ENCODE measurements around the gene KLC1.
"Not testable (repeated sequence)": the region's sequence is repeated elsewhere in the genome, so short reads cannot be mapped to it uniquely, and the experiment has no call there.

Gene KLC1

DNA sequence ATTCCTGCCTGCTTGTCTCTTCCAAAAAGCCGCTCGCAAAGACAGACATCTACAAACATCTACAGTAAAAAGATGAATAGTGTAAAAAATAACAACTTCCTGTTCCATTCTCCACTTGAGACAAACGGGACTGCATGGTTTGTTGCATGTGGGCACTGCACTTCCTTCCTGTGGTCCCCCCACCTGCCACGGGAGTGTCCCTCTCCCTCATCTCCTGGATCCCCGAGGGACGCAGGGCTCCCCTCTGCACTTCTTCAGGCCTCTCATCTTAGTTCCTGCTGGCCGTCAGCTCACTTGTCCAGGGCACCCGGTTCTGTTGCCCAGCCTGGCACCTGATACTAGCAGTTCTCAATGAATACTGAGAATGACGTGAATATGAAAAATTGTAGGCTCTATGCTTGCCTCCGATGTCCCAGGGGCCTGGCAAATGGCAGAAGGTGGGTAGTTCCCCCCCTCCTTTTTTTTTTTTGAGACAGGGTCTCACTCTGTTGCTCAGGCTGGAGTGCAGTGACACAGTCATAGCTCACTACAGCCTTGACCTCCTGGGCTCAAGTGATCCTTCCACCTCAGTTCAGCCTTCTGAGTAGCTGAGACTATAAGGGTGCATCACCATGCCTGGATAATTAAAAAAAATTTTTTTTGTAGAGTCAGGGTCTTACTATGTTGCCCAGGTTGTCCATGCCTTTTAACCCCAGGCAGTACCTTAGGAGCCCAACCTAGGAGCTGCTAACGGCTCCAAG lies 3.5 kb upstream of the KLC1 start:
- DNase-seq = peak in 1 of 2 donors; percentile 8

DNA sequence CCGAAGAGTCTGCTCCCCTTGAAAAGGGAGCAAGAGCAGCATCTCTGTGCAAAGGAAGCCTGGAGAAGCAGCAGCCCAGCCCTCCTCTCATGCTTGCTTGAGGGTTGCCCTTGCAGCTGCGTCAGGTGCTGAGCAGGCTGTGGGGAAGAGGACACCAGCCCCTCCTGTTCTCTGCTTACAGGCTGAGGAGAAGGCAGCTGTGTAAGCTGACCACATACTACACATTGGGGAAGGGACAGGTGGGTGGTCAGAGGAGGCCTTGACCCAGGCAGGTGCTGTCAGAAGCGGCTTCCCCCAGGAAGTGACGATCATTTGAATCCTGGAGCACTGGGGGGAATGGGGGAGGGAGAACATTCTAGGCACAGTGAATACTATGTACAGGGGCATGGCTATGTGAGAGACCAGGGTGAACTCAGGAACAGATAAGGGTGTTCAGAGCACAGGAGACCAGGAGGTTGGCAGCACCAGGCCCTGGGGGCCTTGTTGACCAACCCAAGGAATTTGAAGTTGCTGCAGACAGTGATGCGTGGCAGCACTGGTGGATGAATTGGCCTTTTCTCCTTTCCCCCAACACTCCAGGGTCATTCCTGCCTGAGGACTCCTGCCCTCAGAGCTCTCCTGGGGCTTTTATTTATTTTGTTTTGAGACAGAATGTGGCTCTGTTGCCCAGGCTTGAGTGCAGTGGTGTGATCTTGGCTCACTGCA lies 2.7 kb upstream of the KLC1 start:
- no peak for DNase-seq

DNA sequence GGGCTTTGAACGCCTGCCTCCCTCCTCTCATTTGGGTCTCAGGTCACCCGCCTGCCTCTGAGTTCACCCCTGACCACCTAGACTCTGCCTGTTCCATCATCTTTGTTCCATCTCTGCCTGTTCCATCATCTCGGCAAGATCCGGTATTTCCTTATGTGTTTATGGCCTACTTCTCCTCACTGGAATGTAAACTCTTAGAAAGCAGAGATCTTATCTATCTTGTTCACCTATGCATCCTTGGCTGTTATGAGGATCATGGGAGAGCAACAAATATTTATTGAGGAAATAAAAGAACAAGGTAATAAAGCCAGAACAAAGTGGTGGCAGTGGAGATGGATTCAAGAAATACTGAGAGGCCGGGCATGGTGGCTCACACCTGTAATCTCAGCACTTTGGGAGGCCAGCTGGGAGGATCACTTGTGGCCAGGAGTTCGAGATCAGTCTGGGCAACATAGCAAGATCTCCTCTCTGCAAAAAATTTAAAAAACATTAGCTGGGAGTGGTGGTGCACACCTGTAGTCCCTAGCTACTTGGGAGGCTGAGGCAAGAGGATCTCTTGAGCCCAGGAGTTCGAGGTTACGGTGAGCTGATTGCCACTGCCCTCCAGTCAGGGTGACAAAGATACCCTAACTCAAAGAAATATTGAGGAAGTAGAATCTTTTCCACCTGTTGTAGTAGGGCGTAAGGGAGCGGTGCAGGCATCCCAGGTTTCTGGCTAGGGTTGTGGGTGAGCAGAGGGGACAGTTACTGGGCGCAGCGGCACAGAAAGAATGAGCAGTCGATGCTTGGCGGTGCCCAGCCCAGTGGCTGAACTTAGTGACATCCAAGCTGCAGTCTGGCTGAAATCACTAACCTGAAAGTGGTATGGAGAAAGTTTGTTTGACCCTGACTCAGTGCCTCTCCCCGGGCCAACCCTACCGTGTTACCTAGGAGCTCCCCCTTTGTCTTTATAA lies 1.7 kb upstream of the KLC1 start:
- DNase-seq = no peak

DNA sequence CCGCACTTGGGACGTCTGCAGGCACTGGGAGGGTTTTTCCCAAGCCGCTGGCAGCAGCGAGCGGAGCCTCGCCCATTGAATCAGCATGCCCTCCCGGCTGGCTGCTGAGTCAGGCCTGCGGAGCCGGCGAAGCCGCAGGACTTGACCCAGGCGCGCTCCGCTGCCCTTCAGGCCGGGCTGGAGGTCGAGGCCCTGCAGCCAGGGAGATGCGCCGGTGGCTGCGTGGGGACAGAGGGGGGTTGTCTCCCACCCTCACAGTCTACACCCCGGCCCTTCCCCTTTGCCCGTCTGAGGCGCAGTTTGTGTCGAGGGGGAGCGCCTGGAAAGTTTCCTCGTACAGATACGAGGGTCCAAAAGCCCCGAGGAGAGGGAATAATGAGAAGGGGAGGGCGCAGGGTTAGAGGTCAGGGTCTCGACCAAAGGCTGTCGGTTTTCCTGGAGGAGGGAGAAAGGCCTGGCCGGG lies 759 bp upstream of the KLC1 start:
- DNase-seq = peak; percentile 65 to 83

DNA sequence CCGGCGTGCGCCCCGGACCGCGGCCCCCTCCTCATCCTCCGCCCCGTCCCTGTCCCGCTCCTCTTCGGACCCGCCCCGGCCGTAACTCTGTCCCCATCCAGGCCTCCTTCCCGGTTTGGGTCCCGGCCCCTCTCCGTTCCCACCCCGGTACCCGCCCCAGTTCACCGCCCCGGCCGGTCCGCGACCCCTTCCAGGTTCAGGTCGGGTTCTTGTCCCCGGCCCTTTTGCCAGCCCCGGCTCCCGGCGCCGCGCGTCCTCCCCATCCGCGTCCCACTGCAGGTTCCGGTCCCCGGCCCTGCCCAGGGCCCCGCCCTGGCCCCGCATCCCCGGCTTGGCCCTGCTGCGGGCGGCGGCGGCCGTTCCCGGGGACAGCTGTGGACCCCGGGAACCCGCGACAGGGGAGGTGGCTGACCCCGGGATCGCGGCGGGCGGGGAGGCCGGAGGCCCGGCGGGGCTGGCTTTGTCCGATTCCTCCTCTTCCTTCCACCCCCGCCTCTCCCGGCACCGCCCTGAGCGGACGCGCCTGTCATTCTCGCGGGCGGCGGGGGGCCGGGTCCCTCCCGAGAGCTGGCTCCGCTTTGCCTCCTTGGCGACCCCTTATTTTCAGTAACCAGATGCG lies 601 bp downstream of the KLC1 start:
- peak; percentile 22 to 62 for DNase-seq

DNA sequence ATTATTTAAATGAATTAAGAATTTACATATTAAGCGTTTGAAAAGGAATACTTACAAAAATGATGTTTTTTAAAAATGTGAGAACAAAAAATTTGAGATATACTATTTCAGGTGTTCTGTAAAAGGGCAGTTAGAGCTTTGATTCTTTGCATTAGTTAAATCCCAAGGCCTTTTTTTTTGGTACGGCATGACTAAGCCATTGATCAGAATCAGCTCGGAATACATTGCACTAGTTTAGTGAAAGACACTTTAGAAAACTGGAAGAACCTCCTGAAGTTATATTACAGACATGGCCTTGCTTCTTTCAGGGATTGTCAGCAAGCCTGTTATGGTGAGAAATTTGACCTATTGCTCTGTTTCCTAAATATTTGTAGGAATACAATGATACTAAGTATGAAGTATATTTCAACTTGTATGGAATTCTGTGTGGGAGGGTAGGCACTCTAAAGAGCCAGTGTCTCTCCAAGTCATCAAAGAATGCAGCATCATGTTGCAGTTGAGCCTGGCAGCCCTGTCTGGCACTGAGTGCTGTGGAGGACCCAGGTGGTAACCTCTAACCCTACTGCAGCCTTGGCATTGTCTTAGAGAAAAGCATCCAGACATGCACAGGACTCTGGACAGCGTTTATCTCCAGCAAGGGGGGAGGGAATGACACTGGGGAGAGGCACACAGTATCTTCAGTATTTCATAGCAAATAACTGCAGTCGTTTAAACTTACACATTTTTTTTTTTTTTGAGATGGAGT lies 1.5 kb downstream of the KLC1 start:
- DNase-seq = no peak

DNA sequence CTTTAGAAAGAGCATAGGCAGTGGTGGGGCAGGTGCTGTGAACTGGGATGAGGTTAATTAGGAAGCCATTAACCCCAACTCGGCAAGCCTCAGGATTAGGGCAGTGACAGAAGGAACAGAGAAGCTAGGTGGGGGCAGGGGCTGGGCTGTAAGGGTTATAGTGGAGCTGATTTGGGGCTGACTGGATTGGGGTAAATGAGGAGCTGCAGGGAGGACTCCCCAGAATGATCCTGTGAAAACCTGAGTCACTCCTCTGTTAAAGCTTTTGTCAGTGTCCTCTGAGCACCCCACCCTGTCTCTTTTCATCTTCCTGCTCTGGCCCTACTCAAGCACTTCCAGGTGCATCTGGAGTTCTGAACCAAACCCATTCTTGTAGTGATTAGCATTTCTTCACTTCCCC lies 4.4 kb downstream of the KLC1 start:
- DNase-seq = no peak

DNA sequence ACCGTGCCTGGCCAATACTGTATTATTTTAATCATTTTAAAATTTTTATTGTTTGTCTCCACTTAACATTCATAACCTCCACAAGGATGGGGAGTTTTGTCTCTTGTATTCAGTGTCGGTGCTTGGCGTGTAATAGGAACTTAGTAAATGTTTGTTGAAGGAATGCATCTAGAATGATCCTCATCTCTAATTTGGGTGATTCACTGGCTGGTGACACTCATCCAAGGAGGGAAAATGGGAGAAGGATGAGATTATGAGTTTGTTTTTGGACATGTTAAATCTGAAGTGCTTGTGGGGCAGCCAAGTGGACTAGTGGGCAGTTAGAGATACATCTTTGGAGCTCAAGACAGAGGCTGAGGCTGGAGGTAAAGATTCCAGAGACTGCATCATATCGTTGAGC lies 5.1 kb downstream of the KLC1 start:
- DNase-seq = no peak

DNA sequence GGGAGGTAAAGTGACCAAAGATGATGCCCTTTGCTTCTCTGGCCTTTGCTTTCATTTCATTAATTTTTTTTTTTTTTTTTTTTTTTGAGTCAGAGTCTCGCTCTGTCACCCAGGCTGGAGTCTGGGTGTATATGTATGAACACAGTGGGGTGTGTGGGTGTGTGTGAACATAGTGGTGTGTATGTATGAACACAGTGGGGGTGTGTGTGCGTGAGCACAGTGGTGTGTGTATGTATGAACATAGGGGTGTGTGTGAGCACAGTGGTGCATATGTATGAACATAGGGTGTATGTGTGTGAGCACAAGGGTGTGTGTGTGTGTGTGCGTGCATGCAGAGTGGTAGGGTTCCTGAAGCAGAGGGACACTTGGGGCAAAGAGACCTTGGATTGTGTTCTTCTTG lies 9.6 kb downstream of the KLC1 start:
- DNase-seq = no peak

DNA sequence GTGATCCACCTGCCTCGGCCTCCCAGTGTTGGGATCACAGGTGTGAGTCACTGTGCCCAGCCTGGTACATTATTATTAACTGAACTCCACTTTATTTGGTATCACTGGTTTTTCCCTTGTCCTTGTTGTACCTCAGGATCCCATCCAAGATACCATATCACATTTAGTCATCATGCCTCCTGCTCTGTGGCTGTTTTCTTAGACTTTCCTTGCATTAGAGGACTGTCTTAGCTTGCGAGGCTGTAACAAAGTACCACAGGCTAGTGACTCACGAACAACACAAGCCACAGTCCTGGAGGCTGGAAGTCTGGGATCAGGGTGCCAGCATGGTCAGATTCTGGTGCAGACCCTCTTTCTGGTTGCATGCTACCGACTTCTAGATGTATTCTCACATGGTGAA lies 12.2 kb downstream of the KLC1 start:
- DNase-seq = no peak

DNA sequence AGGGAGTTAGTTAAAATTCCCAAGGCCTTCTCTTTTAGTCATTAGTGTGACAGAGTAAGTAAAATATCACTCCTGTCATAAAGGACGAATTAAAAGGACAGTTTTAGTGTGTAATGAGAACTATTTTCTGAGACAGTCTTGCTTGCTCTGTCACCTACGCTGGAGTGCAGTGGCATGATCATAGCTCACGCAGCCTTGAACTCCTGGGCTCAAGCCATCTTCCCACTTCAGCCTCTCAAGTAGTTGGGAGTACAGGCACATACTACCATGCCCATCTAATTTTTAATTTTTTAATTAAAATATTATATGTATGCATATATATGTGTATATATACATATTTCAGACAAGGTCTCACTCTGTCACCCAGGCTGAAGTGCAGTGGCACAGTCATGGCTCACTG lies 17.2 kb downstream of the KLC1 start:
- no peak for DNase-seq

DNA sequence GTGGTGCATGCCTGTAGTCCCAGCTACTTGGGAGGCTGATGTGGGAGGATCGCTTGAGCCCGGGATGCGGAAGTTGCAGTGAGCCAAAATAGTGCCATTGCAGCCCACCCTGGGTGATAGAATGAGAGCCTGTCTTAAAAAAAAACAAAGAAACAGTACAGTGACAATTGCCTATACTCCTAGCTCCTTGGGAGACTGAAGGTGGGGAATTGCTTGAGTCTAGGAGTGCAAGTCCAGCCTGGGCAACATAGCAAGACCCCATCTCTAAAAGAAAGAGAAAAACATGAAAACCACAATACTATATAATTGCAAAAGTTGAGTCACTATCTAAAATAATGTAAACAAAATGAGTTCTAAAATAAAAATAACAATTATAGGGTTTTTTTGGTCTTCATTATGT lies 20.0 kb downstream of the KLC1 start:
- no peak for DNase-seq

DNA sequence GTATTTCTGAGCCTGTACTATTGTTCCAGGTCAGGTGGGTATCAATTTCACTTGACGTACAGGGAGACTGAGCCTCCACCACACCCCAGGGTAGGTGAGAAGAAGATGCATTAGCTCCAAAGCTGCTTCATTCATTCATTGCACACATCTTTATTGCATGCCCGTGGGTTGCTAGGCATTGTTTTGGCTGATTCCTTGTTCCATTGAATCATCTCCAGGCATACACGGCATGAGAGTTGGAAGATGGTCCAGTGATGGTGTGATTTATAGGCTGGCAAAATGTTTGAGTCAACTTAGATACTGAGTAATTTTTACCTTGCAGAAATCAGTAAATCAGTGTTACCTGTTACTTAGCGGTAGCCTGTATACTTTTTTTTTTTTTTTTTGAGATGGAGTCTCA lies 21.2 kb downstream of the KLC1 start:
- DNase-seq = no peak

DNA sequence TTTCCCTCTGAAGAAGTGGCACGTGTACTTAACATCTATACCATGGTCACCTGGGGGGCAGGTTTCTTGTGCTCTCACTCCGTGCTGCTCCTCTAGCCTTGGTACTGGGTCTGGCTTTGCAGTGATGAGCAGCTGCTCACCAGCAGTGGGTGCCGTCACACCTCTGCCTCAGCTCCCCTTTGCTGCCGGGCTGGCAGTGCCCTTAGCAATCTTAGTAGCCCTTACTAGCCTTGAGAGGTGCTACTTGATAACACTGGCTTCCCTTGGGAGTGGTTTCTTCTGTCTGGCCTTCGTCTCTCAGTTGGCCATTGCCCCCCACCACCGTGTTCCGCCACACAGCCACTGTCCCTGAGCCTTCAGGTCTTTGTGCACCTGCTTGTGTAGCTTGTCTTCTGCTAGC lies 22.6 kb downstream of the KLC1 start:
- no peak for DNase-seq

DNA sequence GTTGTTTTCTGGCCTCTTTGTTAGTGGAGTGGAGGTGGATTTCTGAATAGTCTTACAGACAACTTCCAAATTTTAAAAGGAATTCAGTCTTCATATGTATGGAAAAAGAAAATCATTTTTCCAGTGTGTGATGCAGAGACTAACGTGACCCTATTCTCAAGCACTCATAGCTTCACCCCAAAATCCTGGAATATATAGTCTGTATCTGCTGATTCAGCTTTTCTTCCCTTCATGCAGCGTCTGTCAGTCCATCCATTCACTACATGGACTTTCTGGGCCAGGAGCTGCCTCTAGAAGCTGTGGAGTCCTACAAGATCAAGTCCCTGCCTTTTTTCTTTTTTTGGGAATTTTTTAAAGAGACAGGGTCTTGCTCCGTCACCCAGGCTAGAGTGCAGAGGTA lies 23.8 kb downstream of the KLC1 start:
- no peak for DNase-seq

DNA sequence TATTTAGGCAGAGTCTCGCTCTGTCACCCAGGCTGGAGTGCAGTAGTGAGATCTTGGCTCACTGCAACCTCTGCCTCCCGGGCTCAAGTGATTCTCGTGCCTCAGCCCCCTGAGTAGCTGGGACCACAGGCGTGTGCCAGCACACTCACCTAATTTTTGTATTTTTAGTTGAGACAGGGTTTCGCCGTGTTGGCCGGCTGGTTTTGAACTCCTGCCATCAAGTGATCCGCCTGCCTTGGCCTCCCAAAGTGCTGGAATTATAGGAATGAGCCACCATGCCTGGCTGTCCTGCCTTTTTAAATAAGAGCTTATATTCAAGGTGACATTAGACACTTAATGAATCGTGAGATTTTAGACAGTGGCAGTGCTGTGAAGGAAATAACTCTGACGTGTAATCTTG lies 24.3 kb downstream of the KLC1 start:
- not testable (repeated sequence) for DNase-seq

DNA sequence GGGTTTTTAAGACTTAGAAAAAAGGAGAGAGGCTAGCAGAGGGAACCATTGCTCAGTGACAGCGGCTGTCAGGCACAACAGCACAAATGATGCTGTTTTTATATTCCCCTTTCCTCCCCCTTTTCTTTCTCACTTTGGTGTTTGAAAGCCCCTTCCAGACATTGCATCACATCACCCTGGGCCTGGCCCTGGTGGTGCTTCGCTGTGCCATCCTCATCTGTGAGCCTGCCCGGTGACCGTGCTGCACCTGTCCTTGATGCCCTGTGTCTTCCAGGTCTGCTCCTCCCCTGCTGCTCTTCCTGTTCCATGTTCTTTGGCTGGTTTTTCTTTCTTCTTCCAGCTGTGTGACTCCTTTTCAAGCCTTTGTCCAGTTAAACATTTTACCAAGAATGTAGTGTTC lies 24.8 kb downstream of the KLC1 start:
- DNase-seq = no peak

DNA sequence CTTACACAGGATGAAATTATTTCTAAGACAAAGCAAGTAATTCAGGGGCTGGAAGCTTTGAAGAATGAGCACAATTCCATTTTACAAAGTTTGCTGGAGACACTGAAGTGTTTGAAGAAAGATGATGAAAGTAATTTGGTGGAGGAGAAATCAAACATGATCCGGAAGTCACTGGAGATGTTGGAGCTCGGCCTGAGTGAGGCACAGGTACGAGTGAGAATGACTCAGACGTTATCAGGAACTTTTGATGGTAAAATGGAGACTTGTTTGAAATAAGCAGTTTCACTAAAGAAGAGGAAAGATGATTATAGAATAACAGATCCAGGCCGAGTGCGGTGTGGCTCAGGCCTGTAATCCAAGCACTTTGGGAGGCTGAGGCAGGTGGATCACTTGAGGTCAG lies 25.6 kb downstream of the KLC1 start:
- no peak for DNase-seq

DNA sequence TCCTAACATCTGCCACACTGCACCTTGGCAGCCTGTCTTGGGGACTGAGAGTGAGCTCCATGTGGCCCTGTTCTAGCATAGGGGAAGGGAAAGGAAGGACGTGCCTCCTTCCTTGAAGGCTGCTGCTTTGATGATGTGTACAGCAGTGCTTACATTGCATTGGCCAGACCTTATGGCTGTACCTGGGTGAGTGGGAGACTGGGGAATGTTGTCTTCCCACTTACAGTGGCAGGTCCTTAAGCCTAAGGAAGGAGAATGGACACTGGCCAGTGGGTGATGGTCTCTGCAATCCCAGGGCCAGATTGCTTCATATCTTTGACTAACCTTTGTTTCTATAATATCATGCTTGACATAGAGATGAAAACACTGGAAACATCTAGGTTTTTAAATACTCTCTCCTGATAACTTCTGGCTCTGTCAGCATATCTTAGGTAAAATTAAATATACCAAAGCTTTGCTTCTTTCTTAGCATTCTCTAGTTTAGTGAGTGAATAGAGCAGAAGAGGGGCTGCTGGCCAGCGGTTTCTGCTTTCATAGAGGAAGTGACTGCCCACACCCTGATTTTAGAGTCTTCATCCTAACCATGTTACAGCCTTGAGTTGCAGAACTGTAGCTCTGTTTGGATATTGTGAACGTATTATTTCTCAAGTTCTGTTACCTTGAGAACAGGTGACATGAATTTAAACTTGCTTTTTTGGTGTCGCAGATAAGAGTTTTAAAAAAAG lies 27.2 kb downstream of the KLC1 start:
- peak; percentile 46 to 71 for DNase-seq

DNA sequence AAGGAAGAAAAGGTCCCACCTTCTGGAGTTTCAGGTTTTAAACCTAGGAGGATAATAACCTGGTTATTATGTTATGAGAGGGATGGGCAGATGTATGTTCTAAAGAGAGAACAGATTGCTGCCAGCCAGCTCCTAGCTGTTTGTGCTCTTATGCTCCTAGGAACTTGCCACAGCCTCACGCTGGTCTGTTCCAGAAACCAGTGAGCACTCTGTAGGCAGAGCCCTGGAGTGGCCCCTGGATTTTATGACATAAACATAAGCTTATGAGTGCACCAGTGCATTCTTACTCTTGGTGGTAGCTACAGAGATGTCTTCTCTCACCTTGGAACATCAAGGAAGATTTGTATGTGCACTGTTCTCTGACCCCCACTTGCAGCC lies 27.7 kb downstream of the KLC1 start:
- peak in 1 of 2 donors; percentile 4 for DNase-seq

DNA sequence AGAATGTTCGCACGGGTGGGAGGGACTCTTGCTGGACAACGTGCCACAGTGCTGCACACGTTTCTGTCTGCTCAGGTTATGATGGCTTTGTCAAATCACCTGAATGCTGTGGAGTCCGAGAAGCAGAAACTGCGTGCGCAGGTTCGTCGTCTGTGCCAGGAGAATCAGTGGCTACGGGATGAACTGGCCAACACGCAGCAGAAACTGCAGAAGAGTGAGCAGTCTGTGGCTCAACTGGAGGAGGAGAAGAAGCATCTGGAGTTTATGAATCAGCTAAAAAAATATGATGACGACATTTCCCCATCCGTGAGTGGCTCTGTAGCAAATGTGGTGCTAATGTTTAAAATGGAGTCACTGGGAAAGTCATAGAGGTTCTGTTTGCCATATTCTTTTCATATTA lies 28.5 kb downstream of the KLC1 start:
- peak; percentile 53 to 72 for DNase-seq

Measured in inflammatory macrophage (primary cell).